GM13976 (cell line): ENCODE data around the gene CDC42EP5.

ENCODE experiments used
- DNase-seq: peaks from one replicate; pipeline ENCODE4 v3.0.0; 2012; ENCODE audit warnings: low spot score
- CTCF ChIP-seq: IDR thresholded peaks from 2 replicates; pipeline ENCODE4 v1.5.1; 2012; ENCODE audit warnings: borderline replicate concordance, mild to moderate bottlenecking; ENCODE audit not compliant: insufficient read depth; ENCODE audit errors: extremely low read depth, missing control alignments, control extremely low read depth
- in situ Hi-C: fragments of 300-500 bp; cut with MboI; formaldehyde crosslinking; loops from one replicate; pipeline ENCODE4 v1.12.0; 2022; ENCODE audit warnings: low sequenced_read_pairs, mixed read lengths, inconsistent platforms; ENCODE audit not compliant: unreplicated experiment

The CDC42EP5 gene

GRCh38 chr19:54434112-54434872, 38.8 kb downstream of the CDC42EP5 start:
- in situ Hi-C loops: no loop called here
- TF ChIP-seq CTCF: no peak
- no peak for DNase-seq

- no peak for TF ChIP-seq CTCF
- in situ Hi-C loops: no loop called here
- no peak for DNase-seq
These were observed 39.4 kb downstream of the CDC42EP5 start for GRCh38 chr19:54433697-54434096.

GRCh38 chr19:54432144-54432738, 40.9 kb downstream of the CDC42EP5 start:
- DNase-seq: no peak
- no peak for TF ChIP-seq CTCF
- in situ Hi-C loops: no loop called here

- no peak for DNase-seq
- in situ Hi-C loops: no loop called here
- no peak for TF ChIP-seq CTCF
These were observed 41.7 kb downstream of the CDC42EP5 start for GRCh38 chr19:54431255-54431838.

GRCh38 chr19:54430306-54431254, 42.5 kb downstream of the CDC42EP5 start:
- peak; percentile 83 for DNase-seq
- no peak for TF ChIP-seq CTCF
- in situ Hi-C loops: no loop called here
